ENCODE measurements around the gene PTH1R.

DNA sequence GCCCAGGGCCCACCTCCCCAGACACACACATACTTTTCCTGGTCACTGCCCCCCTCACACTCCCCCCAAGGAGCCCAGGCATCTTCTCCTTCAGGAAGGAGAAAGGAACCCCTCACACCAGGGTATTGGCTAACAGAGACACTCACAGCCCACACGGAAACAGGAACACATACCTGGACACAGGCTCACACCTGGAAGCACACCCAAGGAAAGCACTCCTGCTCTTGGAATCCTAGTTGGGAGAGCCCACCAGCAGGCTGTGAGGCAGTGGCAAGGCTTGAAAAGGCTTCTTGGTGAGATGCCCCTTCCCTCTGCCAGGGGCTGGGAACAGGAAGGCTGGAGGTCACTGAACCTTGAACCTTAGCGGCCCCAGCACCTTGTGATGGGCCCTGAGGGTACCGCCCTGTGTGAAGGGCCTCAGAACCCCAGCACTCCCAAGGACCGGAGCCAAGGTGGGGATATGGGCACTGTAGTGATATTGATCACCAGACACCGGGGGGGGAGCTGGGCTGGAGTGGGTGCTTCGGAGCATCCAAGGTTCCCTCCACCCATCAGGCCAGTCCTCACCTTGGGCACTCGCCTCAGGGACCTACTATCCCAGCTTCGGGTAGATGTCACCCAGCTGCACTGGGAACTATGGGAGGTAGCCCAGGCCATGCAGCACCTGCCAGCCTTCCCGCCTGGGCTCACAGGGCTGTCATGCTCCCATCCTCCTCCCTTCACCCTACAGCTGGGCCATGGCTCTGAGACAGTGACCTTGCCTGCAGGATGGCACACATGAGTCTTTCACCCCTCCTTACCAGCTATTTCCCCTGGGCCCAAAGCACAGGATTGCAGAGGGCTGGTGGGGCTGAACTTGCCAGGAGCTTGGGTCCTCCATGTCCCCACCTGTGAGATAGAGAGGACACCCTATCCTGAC, 30.6 kb upstream of the PTH1R start:
- no peak for TF ChIP-seq SP1 (IDR thresholded peaks at IDR 0.05)
- TF ChIP-seq FOXM1 (IDR thresholded peaks at IDR 0.05; ENCODE audit: borderline replicate concordance) = no peak
- TF ChIP-seq NFRKB (IDR thresholded peaks at IDR 0.05) = no peak
- no peak for TF ChIP-seq L3MBTL2 (conservative IDR thresholded peaks at IDR 0.05)
- no peak for TF ChIP-seq FOXK2 (IDR thresholded peaks at IDR 0.05)
- no peak for TF ChIP-seq CTBP1 (IDR thresholded peaks at IDR 0.05; ENCODE audit: borderline replicate concordance)
- no peak for TF ChIP-seq SUZ12 (IDR thresholded peaks at IDR 0.05)
- no peak for TF ChIP-seq BHLHE40 (IDR thresholded peaks at IDR 0.05; ENCODE audit: borderline replicate concordance)
